ENCODE data around the gene ACAD10.
"Not testable (repeated sequence)": the region's sequence is repeated elsewhere in the genome, so short reads cannot be mapped to it uniquely, and the experiment has no call there.

Gene ACAD10

GRCh38 chr12:111685811-111686573 is at the start of gene ACAD10, which contains the start of gene BRAP:
ACAD10 (plus strand) TSS chr12:111686053; CDS start chr12:111692710, 6,657 bp downstream.
BRAP (minus strand) TSS chr12:111685956; CDS start chr12:111685792, 164 bp downstream.
- ATAC-seq: peak; percentile 95

GRCh38 chr12:111636209-111636945 is 49.5 kb upstream of the ACAD10 start:
- no peak for DNase-seq
- ATAC-seq: no peak

More at GRCh38 chr12:111685811-111686573, at the start of gene ACAD10, which contains the start of gene BRAP:
- peak; percentile 96 for DNase-seq

- ATAC-seq: no peak
- DNase-seq: no peak
Measured at GRCh38 chr12:111638556-111638955, 47.3 kb upstream of the ACAD10 start.

- DNase-seq: no peak
- no peak for ATAC-seq
Measured at GRCh38 chr12:111640506-111640905, 45.3 kb upstream of the ACAD10 start.

- no peak for DNase-seq
- no peak for ATAC-seq
Measured at GRCh38 chr12:111642681-111643426, 43.0 kb upstream of the ACAD10 start.

- ATAC-seq (no peak), DNase-seq (no peak)
Measured at GRCh38 chr12:111643427-111643826, 42.4 kb upstream of the ACAD10 start.

- ATAC-seq: no peak
- no peak for DNase-seq
Measured at GRCh38 chr12:111645433-111645832, 40.4 kb upstream of the ACAD10 start.

- ATAC-seq (no peak), DNase-seq (no peak)
Measured at GRCh38 chr12:111650912-111651311, 34.9 kb upstream of the ACAD10 start.

GRCh38 chr12:111652530-111652929 is 33.3 kb upstream of the ACAD10 start:
- not testable (repeated sequence) for DNase-seq, ATAC-seq

- no peak for DNase-seq
- ATAC-seq: no peak
Measured at GRCh38 chr12:111653596-111653995, 32.3 kb upstream of the ACAD10 start.

- no peak for DNase-seq
- no peak for ATAC-seq
Measured at GRCh38 chr12:111655356-111655755, 30.5 kb upstream of the ACAD10 start.

- no peak for ATAC-seq
- no peak for DNase-seq
Measured at GRCh38 chr12:111656016-111656415, 29.8 kb upstream of the ACAD10 start.

- DNase-seq: no peak
- ATAC-seq: no peak
Measured at GRCh38 chr12:111664499-111664898, 21.4 kb upstream of the ACAD10 start.

- DNase-seq: no peak
- no peak for ATAC-seq
Measured at GRCh38 chr12:111664961-111665865, 20.6 kb upstream of the ACAD10 start.

GRCh38 chr12:111672822-111673381 is 13.0 kb upstream of the ACAD10 start:
- no peak for ATAC-seq
- no peak for DNase-seq

- ATAC-seq (no peak), DNase-seq (no peak)
Measured at GRCh38 chr12:111673503-111673902, 12.3 kb upstream of the ACAD10 start.

GRCh38 chr12:111677186-111677585 is 8.7 kb upstream of the ACAD10 start:
- no peak for ATAC-seq
- no peak for DNase-seq

- DNase-seq: peak; percentile 8
- not testable (repeated sequence) for ATAC-seq
Measured at GRCh38 chr12:111684485-111685198, 1.2 kb upstream of the ACAD10 start.

- ATAC-seq: no peak
Measured at GRCh38 chr12:111685322-111685810, 487 bp upstream of the ACAD10 start.

GRCh38 chr12:111686574-111687105 is 787 bp downstream of the ACAD10 start:
- ATAC-seq: no peak
- no peak for DNase-seq

More at GRCh38 chr12:111685322-111685810, 487 bp upstream of the ACAD10 start:
- no peak for DNase-seq
